HCT116 (cell line): ENCODE data around the gene MATN3. TPM values are rescaled to one million over a fixed set of nuclear protein-coding genes. Genes with fewer than 3 reads are reported as not detected.

Source experiments
- ATAC-seq: fragments of 200-7000 bp; cut with Tn5 transposase; 2 replicates; pipeline ENCODE4 v1.9.1; 2020; ENCODE audit warnings: mild to moderate bottlenecking, moderate library complexity
- BruUV-seq: library from RNA; stranded (reverse); fragments of 400-500 nt; replicated peaks from 2 replicates; lab custom pipeline; 2021; lab: Mats Ljungman, UMichigan
- CTCF ChIA-PET: fragments of 300-600 bp; sonication (Branson Sonifier 250); formaldehyde crosslinking; loops from one replicate; lab custom pipeline; 2021; ENCODE audit warnings: antibody characterized with exemption; lab: Charles Lee
- POLR2A ChIA-PET: fragments of 300-600, 350-600 bp; sonication (Branson Sonifier 250); formaldehyde crosslinking; loops from one replicate; lab custom pipeline; 2021; ENCODE audit warnings: antibody characterized with exemption; lab: Charles Lee
- RAD21 ChIA-PET, 2 experiments: fragments of 300-600 bp; sonication (Branson Sonifier 250); formaldehyde crosslinking; loops; one replicate each; lab custom pipeline; 2023; ENCODE audit warnings: low total read pairs in 2 of 2; ENCODE audit not compliant: uncharacterized antibody in 2 of 2, unreplicated experiment in 2 of 2, low non-redundant PET in 1 of 2; lab: Charles Lee
- DNase-seq: peaks from one replicate; pipeline ENCODE4 v3.0.0-alpha.2; 2010; ENCODE audit warnings: low read depth, low spot score
- H2AFZ ChIP-seq: fragments of 200-600 bp; shearing (Covaris generic), sonication (generic); 2 replicates; pipeline ENCODE4 v1.6.1; 2017; ENCODE audit warnings: low read depth, mixed run types, mixed read lengths, antibody characterized with exemption, low read length; ENCODE audit not compliant: poor library complexity, severe bottlenecking
- H3K27ac ChIP-seq: 2 replicates; pipeline ENCODE4 v1.5.1; 2012; ENCODE audit warnings: low read depth, low read length
- H3K27me3 ChIP-seq: fragments of 200-600 bp; sonication (generic); 2 replicates; pipeline ENCODE4 v1.6.1; 2016; ENCODE audit warnings: mixed run types, low read length, mixed read lengths; ENCODE audit not compliant: insufficient read depth
- H3K36me3 ChIP-seq, 2 experiments: fragments of 200-500 bp in 1 of 2; fragments of 200-600 bp in 1 of 2; sonication (Bioruptor generic) in 1 of 2; sonication (generic) in 1 of 2; 2 replicates each; pipeline versions ENCODE4 v1.5.1 to v1.6.1; 2014 to 2016; ENCODE audit warnings: low read length in 2 of 2, inconsistent platforms in 1 of 2, mixed read lengths in 1 of 2, mixed run types in 1 of 2; ENCODE audit not compliant: insufficient read depth in 2 of 2, control insufficient read depth in 1 of 2
- H3K4me1 ChIP-seq, 2 experiments: fragments of 200-600 bp in 1 of 2; sonication (generic) in 1 of 2; 2 replicates each; pipeline versions ENCODE4 v1.5.1 to v1.6.1; 2012 to 2017; ENCODE audit warnings: low read length in 2 of 2, inconsistent platforms in 1 of 2, mild to moderate bottlenecking in 1 of 2, mixed read lengths in 1 of 2, mixed run types in 1 of 2, moderate library complexity in 1 of 2; ENCODE audit not compliant: insufficient read depth in 2 of 2, control insufficient read depth in 1 of 2
- H3K4me2 ChIP-seq: fragments of 200-600 bp; sonication (generic); 2 replicates; pipeline ENCODE4 v1.6.1; 2017; ENCODE audit warnings: mixed run types, low read length, mixed read lengths
- H3K4me3 ChIP-seq, 2 experiments: fragments of 200-600 bp in 1 of 2; sonication (generic) in 1 of 2; replicated peaks in 1 of 2; 2 replicates each; pipeline ENCODE4 v1.5.1; 2011 to 2016; ENCODE audit warnings: low read length in 2 of 2, control low read depth in 1 of 2, low read depth in 1 of 2, mild to moderate bottlenecking in 1 of 2, mixed read lengths in 1 of 2, mixed run types in 1 of 2
- H3K79me2 ChIP-seq: fragments of 200-600 bp; sonication (generic); 2 replicates; pipeline ENCODE4 v1.6.1; 2017; ENCODE audit warnings: mild to moderate bottlenecking, mixed run types, low read length, moderate library complexity, mixed read lengths; ENCODE audit not compliant: insufficient read depth
- H3K9ac ChIP-seq: fragments of 200-600 bp; sonication (generic); 2 replicates; pipeline ENCODE4 v1.6.1; 2016; ENCODE audit warnings: low read length, mixed read lengths
- H3K9me2 ChIP-seq: fragments of 200-600 bp; sonication (generic), shearing (Covaris generic); 2 replicates; pipeline ENCODE4 v1.6.1; 2017; ENCODE audit warnings: mixed run types, mild to moderate bottlenecking, moderate library complexity; ENCODE audit not compliant: insufficient read depth
- H3K9me3 ChIP-seq, 2 experiments: fragments of 200-500 bp in 1 of 2; fragments of 200-600 bp in 1 of 2; sonication (Bioruptor generic) in 1 of 2; sonication (generic) in 1 of 2; 2 replicates each; pipeline ENCODE4 v1.6.1; 2014 to 2017; ENCODE audit warnings: low read length in 2 of 2, mixed read lengths in 2 of 2, inconsistent platforms in 1 of 2, low read depth in 1 of 2, mild to moderate bottlenecking in 1 of 2, mixed run types in 1 of 2, moderate library complexity in 1 of 2; ENCODE audit not compliant: control insufficient read depth in 1 of 2, insufficient read depth in 1 of 2
- H4K20me1 ChIP-seq: fragments of 200-600 bp; sonication (generic), shearing (Covaris generic); 2 replicates; pipeline ENCODE4 v1.6.1; 2017; ENCODE audit warnings: mixed run types, mild to moderate bottlenecking, moderate library complexity; ENCODE audit not compliant: insufficient read depth
- CBX3 ChIP-seq: IDR thresholded peaks from 2 replicates; pipeline ENCODE4 v1.6.1; 2012; ENCODE audit warnings: low read depth
- CEBPB ChIP-seq: IDR thresholded peaks from 2 replicates; pipeline ENCODE4 v1.6.1; 2012; ENCODE audit warnings: low read depth
- EGR1 ChIP-seq: IDR thresholded peaks from 2 replicates; pipeline ENCODE4 v1.6.1; 2012; ENCODE audit warnings: low read depth
- EZH2 ChIP-seq: fragments of 200-600 bp; sonication (generic); IDR thresholded peaks from 2 replicates; pipeline ENCODE4 v1.6.1; 2017; ENCODE audit warnings: antibody characterized with exemption, mixed run types
- EZH2phosphoT487 ChIP-seq: fragments of 200-600 bp; IDR thresholded peaks from 2 replicates; pipeline ENCODE4 v1.6.1; 2018; ENCODE audit warnings: antibody characterized with exemption, borderline replicate concordance
- FOSL1 ChIP-seq: IDR thresholded peaks from 2 replicates; pipeline ENCODE4 v1.6.1; 2012; ENCODE audit warnings: low read depth
- POLR2AphosphoS5 ChIP-seq: IDR thresholded peaks from 2 replicates; pipeline ENCODE4 v1.6.1; 2011; ENCODE audit warnings: mild to moderate bottlenecking, low read depth, low read length, moderate library complexity
- RAD21 ChIP-seq: IDR thresholded peaks from 2 replicates; pipeline ENCODE4 v1.6.1; 2012; ENCODE audit warnings: low read depth, mild to moderate bottlenecking
- REST ChIP-seq: IDR thresholded peaks from 2 replicates; pipeline ENCODE4 v1.6.1; 2012; ENCODE audit warnings: low read depth
- SIN3A ChIP-seq: IDR thresholded peaks from 2 replicates; pipeline ENCODE4 v1.6.1; 2012; ENCODE audit warnings: low read depth
- SP1 ChIP-seq: IDR thresholded peaks from 2 replicates; pipeline ENCODE4 v1.6.1; 2012; ENCODE audit warnings: low read depth
- SRF ChIP-seq: IDR thresholded peaks from 2 replicates; pipeline ENCODE4 v1.6.1; 2012; ENCODE audit warnings: low read depth
- YY1 ChIP-seq: IDR thresholded peaks from 2 replicates; pipeline ENCODE4 v1.6.1; 2011; ENCODE audit warnings: low read length, low read depth, moderate library complexity, mild to moderate bottlenecking; ENCODE audit not compliant: insufficient replicate concordance; ENCODE audit errors: extremely low read depth
- ZBTB33 ChIP-seq: IDR thresholded peaks from 2 replicates; pipeline ENCODE4 v1.6.1; 2011; ENCODE audit warnings: mild to moderate bottlenecking, low read length, moderate library complexity; ENCODE audit not compliant: insufficient replicate concordance; ENCODE audit errors: extremely low read depth
- ZFX ChIP-seq: fragments of 450-650 bp; IDR thresholded peaks from 2 replicates; pipeline ENCODE4 v1.6.1; 2017
- ZNF274 ChIP-seq: fragments of 200-500 bp; sonication (Bioruptor generic); IDR thresholded peaks from 2 replicates; pipeline ENCODE4 v1.6.1; 2014; ENCODE audit warnings: mild to moderate bottlenecking, low read depth, low read length, inconsistent platforms
- intact Hi-C: fragments of 100-400 bp; cut with micrococcal nuclease; formaldehyde crosslinking; loops from 2 replicates; pipeline ENCODE4 v1.10.0; 2022
- total RNA-seq: library from RNA; stranded (reverse); gene quantifications from one replicate; pipeline ENCODE4 v1.2.1, GENCODE V29; 2021; ENCODE audit not compliant: unreplicated experiment
- TF ChIP-seq, protein P1 (sequence below): IDR thresholded peaks from 2 replicates; pipeline ENCODE4 v1.6.1; 2012
- TF ChIP-seq, protein P2 (sequence below): IDR thresholded peaks from 2 replicates; pipeline ENCODE4 v1.6.1; 2012
- TF ChIP-seq, protein P3 (sequence below), 3 experiments: fragments of 200-600 bp in 1 of 3; sonication (generic) in 1 of 3; IDR thresholded peaks in 2 of 3; conservative IDR thresholded peaks in 1 of 3; 2 replicates each; pipeline ENCODE4 v1.5.1; 2012 to 2017; ENCODE audit warnings: low read depth in 2 of 3, low read length in 2 of 3, antibody characterized with exemption in 1 of 3, borderline replicate concordance in 1 of 3, control low read depth in 1 of 3, mild to moderate bottlenecking in 1 of 3, mixed read lengths in 1 of 3, mixed run types in 1 of 3, moderate library complexity in 1 of 3; ENCODE audit not compliant: insufficient read depth in 1 of 3

MATN3 gene
- total RNA-seq, 1 experiment from 2014 or later = not detected

DNA sequence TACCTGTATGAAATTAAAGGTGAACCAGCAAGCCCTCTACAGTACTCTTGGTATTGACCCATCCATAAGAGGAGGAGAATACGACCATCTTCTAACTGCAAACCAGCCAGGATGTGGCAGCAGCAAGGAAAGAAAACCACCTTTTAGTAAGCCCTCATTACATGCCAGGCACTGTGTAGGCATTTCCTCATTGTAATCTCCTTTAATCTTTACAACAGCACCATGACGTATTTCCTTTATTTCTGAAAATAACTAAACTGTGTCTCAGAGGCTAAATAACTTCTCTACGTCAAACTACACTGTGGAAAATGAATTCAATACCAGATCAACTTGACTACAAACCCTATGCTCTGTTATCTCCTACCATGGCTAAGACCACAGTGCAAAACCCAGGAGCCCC, 40.8 kb downstream of the MATN3 start:
- intact Hi-C loops = no loop called here
- RAD21 ChIA-PET = no interaction called here
- no peaks in the 10 kb centered on the region for H4K20me1 ChIP-seq
- H3K9me3 ChIP-seq = no peaks in the 10 kb centered on the region
- H2AFZ ChIP-seq = no peak overlapping the region
- H3K27me3 ChIP-seq = no peaks in the 10 kb centered on the region
- H3K4me3 ChIP-seq = no peak overlapping the region
- H3K27ac ChIP-seq = no peak overlapping the region
- CTCF ChIA-PET = no interaction called here
- POLR2A ChIA-PET = no interaction called here
- no peaks in the 10 kb centered on the region; the same call in 1 of the 2 replicates for H3K9me2 ChIP-seq
- no peaks in the 10 kb centered on the region for H3K4me1 ChIP-seq
- H3K36me3 ChIP-seq = peaks cover 3 to 5% of the 10 kb centered on the region in 2 experiments; a peak in 1 of 4 replicates
- no peaks in the 10 kb centered on the region for H3K79me2 ChIP-seq
- H3K9ac ChIP-seq = no peak overlapping the region
- ATAC-seq = no peak
- no peak overlapping the region for H3K4me2 ChIP-seq
- TF ChIP-seq ZBTB33 = no peak
- no peak for TF ChIP-seq SIN3A
- TF ChIP-seq SP1 = no peak
- TF ChIP-seq, protein P1, sequence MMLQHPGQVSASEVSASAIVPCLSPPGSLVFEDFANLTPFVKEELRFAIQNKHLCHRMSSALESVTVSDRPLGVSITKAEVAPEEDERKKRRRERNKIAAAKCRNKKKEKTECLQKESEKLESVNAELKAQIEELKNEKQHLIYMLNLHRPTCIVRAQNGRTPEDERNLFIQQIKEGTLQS = no peak
- TF ChIP-seq ZFX = no peak
- TF ChIP-seq SRF = no peak
- no peak for TF ChIP-seq EZH2phosphoT487
- TF ChIP-seq, protein P2, sequence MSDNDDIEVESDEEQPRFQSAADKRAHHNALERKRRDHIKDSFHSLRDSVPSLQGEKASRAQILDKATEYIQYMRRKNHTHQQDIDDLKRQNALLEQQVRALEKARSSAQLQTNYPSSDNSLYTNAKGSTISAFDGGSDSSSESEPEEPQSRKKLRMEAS = no peak
- no peak for TF ChIP-seq FOSL1
- no peak for TF ChIP-seq CEBPB
- TF ChIP-seq ZNF274 = no peak
- no peak for TF ChIP-seq EZH2
- TF ChIP-seq CBX3 = no peak
- TF ChIP-seq POLR2AphosphoS5 = no peak
- TF ChIP-seq, protein P3, sequence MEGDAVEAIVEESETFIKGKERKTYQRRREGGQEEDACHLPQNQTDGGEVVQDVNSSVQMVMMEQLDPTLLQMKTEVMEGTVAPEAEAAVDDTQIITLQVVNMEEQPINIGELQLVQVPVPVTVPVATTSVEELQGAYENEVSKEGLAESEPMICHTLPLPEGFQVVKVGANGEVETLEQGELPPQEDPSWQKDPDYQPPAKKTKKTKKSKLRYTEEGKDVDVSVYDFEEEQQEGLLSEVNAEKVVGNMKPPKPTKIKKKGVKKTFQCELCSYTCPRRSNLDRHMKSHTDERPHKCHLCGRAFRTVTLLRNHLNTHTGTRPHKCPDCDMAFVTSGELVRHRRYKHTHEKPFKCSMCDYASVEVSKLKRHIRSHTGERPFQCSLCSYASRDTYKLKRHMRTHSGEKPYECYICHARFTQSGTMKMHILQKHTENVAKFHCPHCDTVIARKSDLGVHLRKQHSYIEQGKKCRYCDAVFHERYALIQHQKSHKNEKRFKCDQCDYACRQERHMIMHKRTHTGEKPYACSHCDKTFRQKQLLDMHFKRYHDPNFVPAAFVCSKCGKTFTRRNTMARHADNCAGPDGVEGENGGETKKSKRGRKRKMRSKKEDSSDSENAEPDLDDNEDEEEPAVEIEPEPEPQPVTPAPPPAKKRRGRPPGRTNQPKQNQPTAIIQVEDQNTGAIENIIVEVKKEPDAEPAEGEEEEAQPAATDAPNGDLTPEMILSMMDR (IDR thresholded peaks at IDR 0.05 in 2 of 3, conservative IDR thresholded peaks at IDR 0.05 in 1 of 3; ENCODE audit: borderline replicate concordance in 1 of 3, insufficient read depth in 1 of 3, low read depth in 2 of 3, low read length in 2 of 3) = no peak
- TF ChIP-seq RAD21 = no peak
- no peak for TF ChIP-seq EGR1
- TF ChIP-seq REST = no peak
- TF ChIP-seq YY1 = no peak
- TF ChIP-seq, all 23 proteins: peak for 0
- BruUV-seq = no TSS peak
- DNase-seq = no peak
